Measurements from ENCODE around the gene CALR3. TPM values are rescaled to one million over a fixed set of nuclear protein-coding genes. Genes with fewer than 3 reads are reported as not detected.

CALR3 gene
- total RNA-seq, 1 donor from 2014 or later: not detected

DNA sequence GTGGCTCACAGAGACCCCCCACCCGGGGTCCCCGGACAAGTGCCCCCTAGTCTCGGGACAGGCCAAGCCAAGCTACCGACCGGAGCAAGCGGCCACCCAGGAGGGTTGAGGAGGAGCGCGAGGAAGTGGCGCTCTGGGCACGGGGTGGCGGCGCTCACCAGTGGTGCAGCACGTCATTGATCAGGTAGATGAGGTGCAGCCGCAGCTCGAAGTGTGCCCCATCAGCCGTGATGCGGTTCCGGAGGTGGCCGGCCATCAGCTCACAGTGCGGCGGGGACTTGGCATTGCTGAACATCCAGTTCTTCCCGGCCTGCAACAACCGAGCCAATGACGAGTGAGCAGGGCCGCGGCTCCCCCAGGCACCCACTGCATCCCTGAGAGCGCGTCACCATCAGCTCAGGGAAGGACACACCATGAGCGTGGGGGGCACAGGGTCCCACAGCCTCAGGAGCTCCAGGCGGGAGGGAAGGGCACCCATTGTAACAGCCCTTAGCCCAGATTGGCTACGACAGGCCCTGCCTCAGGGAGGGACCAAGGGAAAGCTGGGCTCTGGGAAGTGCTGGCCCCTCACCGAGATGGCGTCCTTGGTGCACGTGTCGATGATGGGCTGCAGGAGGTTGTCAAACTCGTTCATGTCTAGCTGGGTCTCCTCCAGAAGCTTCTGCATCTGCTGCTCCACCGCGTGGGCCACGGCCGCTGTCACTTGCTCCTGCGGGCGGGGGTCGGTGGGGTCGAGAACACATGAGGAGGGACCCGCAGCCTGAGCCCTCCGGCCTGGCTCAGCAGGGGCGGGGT lies 36.7 kb upstream of the CALR3 start:
- Histone ChIP-seq H3K4me3 (no peak overlapping the region), H3K27me3 (no peaks in the 10 kb centered on the region), H3K9me3 (no peaks in the 10 kb centered on the region), H3K36me3 (peaks cover 98% of the 10 kb centered on the region), H3K27ac (no peak overlapping the region), H3K4me1 (no peaks in the 10 kb centered on the region)
- ATAC-seq (no peak), DNase-seq (no peak)
- TF ChIP-seq, protein P1, sequence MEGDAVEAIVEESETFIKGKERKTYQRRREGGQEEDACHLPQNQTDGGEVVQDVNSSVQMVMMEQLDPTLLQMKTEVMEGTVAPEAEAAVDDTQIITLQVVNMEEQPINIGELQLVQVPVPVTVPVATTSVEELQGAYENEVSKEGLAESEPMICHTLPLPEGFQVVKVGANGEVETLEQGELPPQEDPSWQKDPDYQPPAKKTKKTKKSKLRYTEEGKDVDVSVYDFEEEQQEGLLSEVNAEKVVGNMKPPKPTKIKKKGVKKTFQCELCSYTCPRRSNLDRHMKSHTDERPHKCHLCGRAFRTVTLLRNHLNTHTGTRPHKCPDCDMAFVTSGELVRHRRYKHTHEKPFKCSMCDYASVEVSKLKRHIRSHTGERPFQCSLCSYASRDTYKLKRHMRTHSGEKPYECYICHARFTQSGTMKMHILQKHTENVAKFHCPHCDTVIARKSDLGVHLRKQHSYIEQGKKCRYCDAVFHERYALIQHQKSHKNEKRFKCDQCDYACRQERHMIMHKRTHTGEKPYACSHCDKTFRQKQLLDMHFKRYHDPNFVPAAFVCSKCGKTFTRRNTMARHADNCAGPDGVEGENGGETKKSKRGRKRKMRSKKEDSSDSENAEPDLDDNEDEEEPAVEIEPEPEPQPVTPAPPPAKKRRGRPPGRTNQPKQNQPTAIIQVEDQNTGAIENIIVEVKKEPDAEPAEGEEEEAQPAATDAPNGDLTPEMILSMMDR (IDR thresholded peaks at IDR 0.05): no peak
- intact Hi-C loops (cut with DNase I): no loop called here

GRCh38 chr19:16531380-16531669 lies 35.4 kb upstream of the CALR3 start:
- H3K27me3 ChIP-seq: no peaks in the 10 kb centered on the region
- intact Hi-C loops (cut with DNase I): no loop called here
- H3K27ac ChIP-seq: no peak overlapping the region
- TF ChIP-seq, protein P1 (IDR thresholded peaks at IDR 0.05): no peak
- DNase-seq (no peak), ATAC-seq (no peak)
- H3K4me3 ChIP-seq: no peak overlapping the region
- H3K36me3 ChIP-seq: peaks cover 100% of the 10 kb centered on the region
- H3K9me3 ChIP-seq: no peaks in the 10 kb centered on the region
- no peaks in the 10 kb centered on the region for H3K4me1 ChIP-seq

- H3K36me3 ChIP-seq: peaks cover 100% of the 10 kb centered on the region
- no peak overlapping the region for H3K27ac ChIP-seq
- no peaks in the 10 kb centered on the region for H3K4me1 ChIP-seq
- no peak overlapping the region for H3K4me3 ChIP-seq
- ATAC-seq (no peak), DNase-seq (no peak)
- no peaks in the 10 kb centered on the region for H3K27me3 ChIP-seq
- no peaks in the 10 kb centered on the region for H3K9me3 ChIP-seq
- intact Hi-C loops (cut with DNase I): no loop called here
- TF ChIP-seq, protein P1 (IDR thresholded peaks at IDR 0.05): no peak
Observed at GRCh38 chr19:16530540-16531379, 34.8 kb upstream of the CALR3 start.

DNA sequence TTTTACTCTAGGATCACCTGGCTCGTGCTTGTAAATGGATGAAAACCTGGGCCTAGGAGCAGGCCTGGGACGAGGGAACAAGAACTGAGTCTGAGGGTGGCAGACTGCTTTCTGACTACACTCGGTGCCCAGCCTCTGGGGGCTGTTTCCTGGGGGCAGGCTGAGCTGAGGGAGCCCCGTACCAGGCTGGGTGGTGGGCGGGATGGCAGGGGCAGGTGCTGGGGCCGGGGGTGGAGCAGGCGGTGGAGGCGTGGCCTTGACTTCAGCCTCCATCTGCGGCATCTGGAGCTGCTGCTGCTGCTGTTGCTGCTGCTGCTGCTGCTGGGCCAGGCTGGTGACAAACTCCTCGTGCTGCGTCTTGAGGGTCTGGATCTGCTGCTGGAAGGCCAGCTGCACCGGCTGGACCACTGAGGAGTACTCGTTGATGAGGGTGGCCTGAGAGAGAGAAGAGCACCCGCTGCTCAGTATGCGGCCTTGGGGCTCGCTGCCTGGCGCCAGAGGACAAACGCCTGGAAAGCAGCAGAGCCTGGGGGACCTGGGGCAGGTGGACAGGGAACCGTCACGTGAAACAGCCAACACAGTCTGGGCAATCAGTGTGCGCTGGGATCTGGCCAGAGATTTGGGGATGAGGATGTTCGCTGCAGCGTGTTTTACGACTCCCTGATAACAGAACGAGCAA lies 33.6 kb upstream of the CALR3 start:
- peaks cover 100% of the 10 kb centered on the region for H3K36me3 ChIP-seq

GRCh38 chr19:16527971-16528521 lies 32.1 kb upstream of the CALR3 start:
- Histone ChIP-seq H3K9me3 (no peaks in the 10 kb centered on the region), H3K27me3 (no peaks in the 10 kb centered on the region), H3K36me3 (peaks cover 100% of the 10 kb centered on the region), H3K4me3 (no peak overlapping the region), H3K27ac (no peak overlapping the region), H3K4me1 (no peaks in the 10 kb centered on the region)
- TF ChIP-seq, protein P1 (IDR thresholded peaks at IDR 0.05): peak; percentile 34
- DNase-seq: no peak
- intact Hi-C loops (cut with DNase I): no loop called here
- ATAC-seq: peak; percentile 27

More for the DNA sequence above, 33.6 kb upstream of the CALR3 start:
- Histone ChIP-seq H3K27me3 (no peaks in the 10 kb centered on the region), H3K4me1 (no peaks in the 10 kb centered on the region), H3K27ac (no peak overlapping the region), H3K4me3 (no peak overlapping the region), H3K9me3 (no peaks in the 10 kb centered on the region)
- ATAC-seq: no peak
- intact Hi-C loops (cut with DNase I): no loop called here
- TF ChIP-seq, protein P1 (IDR thresholded peaks at IDR 0.05): no peak
- DNase-seq: no peak

All from upper lobe of right lung (tissue), 1 donor.